ENCODE measurements around the gene HLA-G.

The HLA-G gene

DNA sequence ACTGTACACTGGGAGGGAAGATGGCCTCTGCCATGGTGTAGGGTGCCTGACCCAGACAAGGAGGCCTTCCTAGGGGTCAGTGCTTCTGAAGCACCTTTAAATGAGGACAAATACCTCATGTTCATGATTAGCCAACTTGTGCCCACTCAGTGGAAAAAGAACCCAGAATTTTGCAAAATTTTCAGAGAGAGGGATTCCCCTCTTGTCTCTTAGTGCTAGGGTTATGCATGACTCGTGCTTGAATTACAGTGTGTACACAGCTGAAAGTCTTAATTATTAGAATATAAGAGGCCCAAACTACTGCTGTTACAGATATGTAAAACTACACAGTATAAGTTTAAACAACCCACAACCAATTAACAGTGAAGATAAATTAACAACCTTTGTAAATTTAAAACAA is 38.0 kb downstream of the HLA-G start:
- Histone ChIP-seq H3K4me1 (ENCODE audit: insufficient read depth, low read length, poor library complexity, severe bottlenecking) (no peaks in the 10 kb centered on the region), H3K9me2 (replicated peaks; ENCODE audit: low read depth, low read length) (no peaks in the 10 kb centered on the region), H2AFZ (ENCODE audit: low read length) (no peak overlapping the region), H3K27me3 (ENCODE audit: insufficient read depth, low read length, poor library complexity, severe bottlenecking) (no peaks in the 10 kb centered on the region), H3K79me2 (ENCODE audit: insufficient read depth, low read length) (no peaks in the 10 kb centered on the region), H4K20me1 (ENCODE audit: insufficient read depth, low read length, poor library complexity, severe bottlenecking) (no peaks in the 10 kb centered on the region), H3K9me3 (ENCODE audit: insufficient read depth, low read depth, low read length) (no peaks in the 10 kb centered on the region), H3K36me3 (ENCODE audit: insufficient read depth, low read length) (no peaks in the 10 kb centered on the region), H3F3A (ENCODE audit: low read depth) (no peaks in the 10 kb centered on the region), H3K4me2 (ENCODE audit: low read depth, low read length, poor library complexity, severe bottlenecking) (no peak overlapping the region), H3K9ac (ENCODE audit: low read depth, low read length, poor library complexity, severe bottlenecking) (no peak overlapping the region), H3K4me3 (ENCODE audit: low read length, poor library complexity, severe bottlenecking) (no peak overlapping the region)
- TF ChIP-seq, protein P1, sequence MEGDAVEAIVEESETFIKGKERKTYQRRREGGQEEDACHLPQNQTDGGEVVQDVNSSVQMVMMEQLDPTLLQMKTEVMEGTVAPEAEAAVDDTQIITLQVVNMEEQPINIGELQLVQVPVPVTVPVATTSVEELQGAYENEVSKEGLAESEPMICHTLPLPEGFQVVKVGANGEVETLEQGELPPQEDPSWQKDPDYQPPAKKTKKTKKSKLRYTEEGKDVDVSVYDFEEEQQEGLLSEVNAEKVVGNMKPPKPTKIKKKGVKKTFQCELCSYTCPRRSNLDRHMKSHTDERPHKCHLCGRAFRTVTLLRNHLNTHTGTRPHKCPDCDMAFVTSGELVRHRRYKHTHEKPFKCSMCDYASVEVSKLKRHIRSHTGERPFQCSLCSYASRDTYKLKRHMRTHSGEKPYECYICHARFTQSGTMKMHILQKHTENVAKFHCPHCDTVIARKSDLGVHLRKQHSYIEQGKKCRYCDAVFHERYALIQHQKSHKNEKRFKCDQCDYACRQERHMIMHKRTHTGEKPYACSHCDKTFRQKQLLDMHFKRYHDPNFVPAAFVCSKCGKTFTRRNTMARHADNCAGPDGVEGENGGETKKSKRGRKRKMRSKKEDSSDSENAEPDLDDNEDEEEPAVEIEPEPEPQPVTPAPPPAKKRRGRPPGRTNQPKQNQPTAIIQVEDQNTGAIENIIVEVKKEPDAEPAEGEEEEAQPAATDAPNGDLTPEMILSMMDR (conservative IDR thresholded peaks at IDR 0.05; ENCODE audit: low read length): no peak
- no peak for TF ChIP-seq EZH2phosphoT487 (IDR thresholded peaks at IDR 0.05; ENCODE audit: borderline replicate concordance)

- no peak for TF ChIP-seq EZH2phosphoT487 (IDR thresholded peaks at IDR 0.05; ENCODE audit: borderline replicate concordance)
- TF ChIP-seq, protein P1 (conservative IDR thresholded peaks at IDR 0.05; ENCODE audit: low read length): no peak
These were observed 42.5 kb downstream of the HLA-G start for GRCh38 chr6:29870104-29870503.

DNA sequence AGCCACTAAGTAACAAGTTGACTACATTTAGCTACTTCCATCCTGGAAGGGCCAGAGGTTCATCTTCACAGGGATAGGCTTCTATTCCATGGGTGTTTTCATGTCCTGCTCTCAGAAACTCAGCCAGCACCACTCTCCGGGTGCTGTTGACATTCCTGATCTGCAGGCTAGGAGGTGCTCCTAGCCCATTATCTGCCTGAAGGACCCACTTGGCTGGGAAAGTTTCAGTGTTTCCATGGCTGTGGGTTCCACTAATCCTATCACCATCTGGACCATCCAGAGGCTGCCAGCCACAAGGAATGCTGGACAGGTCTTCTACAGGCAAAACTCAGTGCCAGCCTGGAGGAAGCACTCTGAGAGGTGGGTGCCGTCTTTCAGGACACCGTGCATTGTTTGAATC is 45.2 kb downstream of the HLA-G start:
- Histone ChIP-seq H3K4me1 (ENCODE audit: insufficient read depth, low read length, poor library complexity, severe bottlenecking) (no peaks in the 10 kb centered on the region), H2AFZ (ENCODE audit: low read length) (no peak overlapping the region), H3K36me3 (ENCODE audit: insufficient read depth, low read length) (no peaks in the 10 kb centered on the region), H3K9me3 (ENCODE audit: insufficient read depth, low read depth, low read length) (no peaks in the 10 kb centered on the region), H3K9ac (ENCODE audit: low read depth, low read length, poor library complexity, severe bottlenecking) (no peak overlapping the region), H3F3A (ENCODE audit: low read depth) (no peaks in the 10 kb centered on the region), H3K4me2 (ENCODE audit: low read depth, low read length, poor library complexity, severe bottlenecking) (no peak overlapping the region), H3K4me3 (ENCODE audit: low read length, poor library complexity, severe bottlenecking) (no peak overlapping the region), H4K20me1 (ENCODE audit: insufficient read depth, low read length, poor library complexity, severe bottlenecking) (no peaks in the 10 kb centered on the region), H3K79me2 (ENCODE audit: insufficient read depth, low read length) (no peaks in the 10 kb centered on the region), H3K27me3 (ENCODE audit: insufficient read depth, low read length, poor library complexity, severe bottlenecking) (no peaks in the 10 kb centered on the region), H3K9me2 (replicated peaks; ENCODE audit: low read depth, low read length) (no peaks in the 10 kb centered on the region)
- TF ChIP-seq EZH2phosphoT487 (IDR thresholded peaks at IDR 0.05; ENCODE audit: borderline replicate concordance): no peak
- TF ChIP-seq, protein P1 (conservative IDR thresholded peaks at IDR 0.05; ENCODE audit: low read length): no peak

More at GRCh38 chr6:29870104-29870503, 42.5 kb downstream of the HLA-G start:
- Histone ChIP-seq H3F3A (ENCODE audit: low read depth) (no peaks in the 10 kb centered on the region), H3K9me3 (ENCODE audit: insufficient read depth, low read depth, low read length) (no peaks in the 10 kb centered on the region), H3K36me3 (ENCODE audit: insufficient read depth, low read length) (no peaks in the 10 kb centered on the region), H3K9me2 (replicated peaks; ENCODE audit: low read depth, low read length) (no peaks in the 10 kb centered on the region), H3K4me3 (ENCODE audit: low read length, poor library complexity, severe bottlenecking) (no peak overlapping the region), H3K27me3 (ENCODE audit: insufficient read depth, low read length, poor library complexity, severe bottlenecking) (no peaks in the 10 kb centered on the region), H3K4me1 (ENCODE audit: insufficient read depth, low read length, poor library complexity, severe bottlenecking) (no peaks in the 10 kb centered on the region), H4K20me1 (ENCODE audit: insufficient read depth, low read length, poor library complexity, severe bottlenecking) (no peaks in the 10 kb centered on the region), H3K79me2 (ENCODE audit: insufficient read depth, low read length) (no peaks in the 10 kb centered on the region), H3K9ac (ENCODE audit: low read depth, low read length, poor library complexity, severe bottlenecking) (no peak overlapping the region), H2AFZ (ENCODE audit: low read length) (no peak overlapping the region), H3K4me2 (ENCODE audit: low read depth, low read length, poor library complexity, severe bottlenecking) (no peak overlapping the region)

All from Loucy (cell line).